ENCODE results near the gene JOSD2.

- TF ChIP-seq, protein P1, sequence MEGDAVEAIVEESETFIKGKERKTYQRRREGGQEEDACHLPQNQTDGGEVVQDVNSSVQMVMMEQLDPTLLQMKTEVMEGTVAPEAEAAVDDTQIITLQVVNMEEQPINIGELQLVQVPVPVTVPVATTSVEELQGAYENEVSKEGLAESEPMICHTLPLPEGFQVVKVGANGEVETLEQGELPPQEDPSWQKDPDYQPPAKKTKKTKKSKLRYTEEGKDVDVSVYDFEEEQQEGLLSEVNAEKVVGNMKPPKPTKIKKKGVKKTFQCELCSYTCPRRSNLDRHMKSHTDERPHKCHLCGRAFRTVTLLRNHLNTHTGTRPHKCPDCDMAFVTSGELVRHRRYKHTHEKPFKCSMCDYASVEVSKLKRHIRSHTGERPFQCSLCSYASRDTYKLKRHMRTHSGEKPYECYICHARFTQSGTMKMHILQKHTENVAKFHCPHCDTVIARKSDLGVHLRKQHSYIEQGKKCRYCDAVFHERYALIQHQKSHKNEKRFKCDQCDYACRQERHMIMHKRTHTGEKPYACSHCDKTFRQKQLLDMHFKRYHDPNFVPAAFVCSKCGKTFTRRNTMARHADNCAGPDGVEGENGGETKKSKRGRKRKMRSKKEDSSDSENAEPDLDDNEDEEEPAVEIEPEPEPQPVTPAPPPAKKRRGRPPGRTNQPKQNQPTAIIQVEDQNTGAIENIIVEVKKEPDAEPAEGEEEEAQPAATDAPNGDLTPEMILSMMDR (IDR thresholded peaks at IDR 0.05), result no peak
- TF ChIP-seq POLR2A (IDR thresholded peaks at IDR 0.05), result no peak
Measured at GRCh38 chr19:50479761-50480251, 31.2 kb downstream of the JOSD2 start.
